PC-3 (cell line): ENCODE data around the gene MBIP.

Experiments
- EZH2 ChIP-seq: fragments of 300-600 bp; sonication (generic); IDR thresholded peaks from one replicate; pipeline ENCODE4 v1.6.1; 2017; ENCODE audit warnings: antibody characterized with exemption, mild to moderate bottlenecking, low read length; ENCODE audit not compliant: unreplicated experiment
- TF ChIP-seq, protein P1 (sequence below): fragments of 300-600 bp; sonication (generic); conservative IDR thresholded peaks from 2 replicates; pipeline ENCODE4 v1.5.1; 2017; ENCODE audit warnings: antibody characterized with exemption, low read depth, mild to moderate bottlenecking, low read length

DNA sequence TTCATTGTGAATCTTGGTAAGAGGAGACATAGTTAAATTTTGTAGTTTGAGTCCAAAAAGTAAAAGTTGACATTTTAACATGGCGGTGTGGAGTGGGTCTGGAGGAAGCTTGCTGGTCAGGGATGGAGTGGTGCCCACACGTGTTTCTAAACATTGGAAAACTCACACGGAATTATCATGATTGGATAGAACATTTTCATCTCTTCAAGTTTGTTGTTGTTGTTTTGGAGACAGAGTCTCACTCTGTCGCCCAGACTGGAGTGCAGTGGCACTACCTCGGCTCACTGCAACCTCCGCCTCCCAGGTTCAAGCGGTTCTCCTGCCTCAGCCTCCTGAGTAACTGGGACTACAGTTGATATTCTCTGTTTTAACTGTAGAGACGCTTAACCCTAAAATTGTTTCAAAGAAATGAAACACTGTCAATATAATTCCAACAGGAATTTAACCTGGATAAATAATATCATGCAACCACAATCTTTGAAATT is 502 bp upstream of the MBIP start:
- TF ChIP-seq, protein P1, sequence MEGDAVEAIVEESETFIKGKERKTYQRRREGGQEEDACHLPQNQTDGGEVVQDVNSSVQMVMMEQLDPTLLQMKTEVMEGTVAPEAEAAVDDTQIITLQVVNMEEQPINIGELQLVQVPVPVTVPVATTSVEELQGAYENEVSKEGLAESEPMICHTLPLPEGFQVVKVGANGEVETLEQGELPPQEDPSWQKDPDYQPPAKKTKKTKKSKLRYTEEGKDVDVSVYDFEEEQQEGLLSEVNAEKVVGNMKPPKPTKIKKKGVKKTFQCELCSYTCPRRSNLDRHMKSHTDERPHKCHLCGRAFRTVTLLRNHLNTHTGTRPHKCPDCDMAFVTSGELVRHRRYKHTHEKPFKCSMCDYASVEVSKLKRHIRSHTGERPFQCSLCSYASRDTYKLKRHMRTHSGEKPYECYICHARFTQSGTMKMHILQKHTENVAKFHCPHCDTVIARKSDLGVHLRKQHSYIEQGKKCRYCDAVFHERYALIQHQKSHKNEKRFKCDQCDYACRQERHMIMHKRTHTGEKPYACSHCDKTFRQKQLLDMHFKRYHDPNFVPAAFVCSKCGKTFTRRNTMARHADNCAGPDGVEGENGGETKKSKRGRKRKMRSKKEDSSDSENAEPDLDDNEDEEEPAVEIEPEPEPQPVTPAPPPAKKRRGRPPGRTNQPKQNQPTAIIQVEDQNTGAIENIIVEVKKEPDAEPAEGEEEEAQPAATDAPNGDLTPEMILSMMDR: no peak
- TF ChIP-seq EZH2: no peak
